ENCODE measurements around the gene MYOD1.

MYOD1 gene

GRCh38 chr11:17746096-17746495 lies 26.7 kb downstream of the MYOD1 start:
- TF ChIP-seq CTCF (conservative IDR thresholded peaks at IDR 0.05): no peak
- no peak overlapping the region for H3K27ac ChIP-seq

- TF ChIP-seq CTCF (conservative IDR thresholded peaks at IDR 0.05): no peak
- H3K27ac ChIP-seq: no peak overlapping the region
Observed at GRCh38 chr11:17747131-17747955, 28.0 kb downstream of the MYOD1 start.

GRCh38 chr11:17748044-17748443 lies 28.7 kb downstream of the MYOD1 start:
- no peak overlapping the region for H3K27ac ChIP-seq
- TF ChIP-seq CTCF (conservative IDR thresholded peaks at IDR 0.05): no peak

- TF ChIP-seq CTCF (conservative IDR thresholded peaks at IDR 0.05): no peak
- H3K27ac ChIP-seq: no peak overlapping the region
Observed at GRCh38 chr11:17748761-17749721, 29.7 kb downstream of the MYOD1 start.

GRCh38 chr11:17750013-17750800 lies 30.8 kb downstream of the MYOD1 start:
- H3K27ac ChIP-seq: no peak overlapping the region
- no peak for TF ChIP-seq CTCF (conservative IDR thresholded peaks at IDR 0.05)

GRCh38 chr11:17750801-17751165 lies 31.4 kb downstream of the MYOD1 start:
- no peak for TF ChIP-seq CTCF (conservative IDR thresholded peaks at IDR 0.05)
- H3K27ac ChIP-seq: no peak overlapping the region

All from VCaP (cell line).